ENCODE measurements around the gene KRT4. TPM values are rescaled to one million over a fixed set of nuclear protein-coding genes. Genes with fewer than 3 reads are reported as not detected.

The KRT4 gene
- total RNA-seq, 1 experiment from 2014 or later, result not detected

GRCh38 chr12:52802442-52802841 is 11.5 kb downstream of the KRT4 start:
- Histone ChIP-seq H2BK12ac (ENCODE audit: insufficient read length, low read depth, low read length) (no peak overlapping the region), H3K56ac (ENCODE audit: insufficient read length, low read depth, low read length) (no peak overlapping the region), H3K4ac (ENCODE audit: low read depth, low read length) (no peak overlapping the region), H4K20me1 (ENCODE audit: control insufficient read depth, insufficient read depth, insufficient read length) (peaks cover 3% of the 10 kb centered on the region), H4K5ac (ENCODE audit: insufficient read length, low read depth, low read length) (no peak overlapping the region), H4K8ac (replicated peaks; ENCODE audit: insufficient read length, low read depth, low read length) (no peak overlapping the region), H3K4me1 (ENCODE audit: insufficient read depth, low read length) (peaks cover 10% of the 10 kb centered on the region; the same call in 1 of the 2 replicates), H3K79me2 (ENCODE audit: insufficient read depth, low read length) (no peaks in the 10 kb centered on the region), H2BK20ac (ENCODE audit: low read depth, low read length, poor library complexity, severe bottlenecking) (no peak overlapping the region), H3K23me2 (ENCODE audit: insufficient read length, low read depth, low read length, poor library complexity, severe bottlenecking) (no peaks in the 10 kb centered on the region), H3K9me3 (ENCODE audit: control insufficient read depth, low read depth, low read length) (no peaks in the 10 kb centered on the region), H3K9ac (ENCODE audit: extremely low read depth, insufficient read length, low read length) (no peak overlapping the region), H3K27me3 (ENCODE audit: insufficient read depth, low read length) (no peaks in the 10 kb centered on the region), H2AFZ (ENCODE audit: low read length) (no peak overlapping the region), H2BK120ac (ENCODE audit: low read depth, low read length, poor library complexity, severe bottlenecking) (no peak overlapping the region), H3K4me2 (ENCODE audit: insufficient read depth, insufficient read length, low read length) (no peak overlapping the region), H2AK5ac (ENCODE audit: insufficient read length, low read length) (no peak overlapping the region), H3K79me1 (ENCODE audit: insufficient read depth, low read depth, low read length, poor library complexity, severe bottlenecking) (no peaks in the 10 kb centered on the region), H3K27ac (ENCODE audit: insufficient read length, low read depth, low read length) (no peak overlapping the region), H2BK15ac (ENCODE audit: low read depth, low read length) (no peak overlapping the region), H3K23ac (ENCODE audit: insufficient read length, low read depth, low read length) (no peak overlapping the region), H2BK5ac (ENCODE audit: insufficient read length, low read length) (no peak overlapping the region), H3T11ph (ENCODE audit: low read length) (no peak overlapping the region), H3K18ac (ENCODE audit: insufficient read length, low read depth, low read length) (no peak overlapping the region), H4K91ac (ENCODE audit: insufficient read length, low read depth, low read length) (no peak overlapping the region), H3K14ac (ENCODE audit: insufficient read depth, low read length) (no peak overlapping the region)
- TF ChIP-seq CTCF (conservative IDR thresholded peaks at IDR 0.05), result no peak
- no CpG with 5 or more reads among the region's 6 CpGs for WGBS (ENCODE audit: extremely low coverage, insufficient read length, low lambda C conversion rate)
- no peak overlapping the region for H3K4me3 Mint-ChIP-seq
- no peak overlapping the region for H3K27ac Mint-ChIP-seq
- no peak for DNase-seq
- H3K4me1 Mint-ChIP-seq, result peaks cover 38 to 44% of the 10 kb centered on the region in 2 experiments
- H3K27me3 Mint-ChIP-seq (ENCODE audit: low read depth), result no peaks in the 10 kb centered on the region; the same call in 1 of the 2 replicates
- no peaks in the 10 kb centered on the region for H3K9me3 Mint-ChIP-seq
- no peaks in the 10 kb centered on the region for H3K36me3 Mint-ChIP-seq (ENCODE audit: insufficient read depth in 1 of 3, low read depth in 3 of 3)

Data from H9 (cell line).